Bone marrow (tissue), 2 donors: ENCODE measurements around the gene WDR55.
"Not testable (repeated sequence)": the region's sequence is repeated elsewhere in the genome, so short reads cannot be mapped to it uniquely, and the experiment has no call there.

Source experiments
- DNase-seq, 2 donors: peaks; one replicate each; lab custom pipeline; 2025; lab: John Stamatoyannopoulos, UW

WDR55 gene

GRCh38 chr5:140710899-140711552, 46.3 kb downstream of the WDR55 start:
- peak; percentile 81 to 95 for DNase-seq

GRCh38 chr5:140711794-140712193, 47.1 kb downstream of the WDR55 start:
- no peak for DNase-seq

GRCh38 chr5:140713562-140714094, 48.9 kb downstream of the WDR55 start:
- no peak for DNase-seq

GRCh38 chr5:140716238-140716637, 51.5 kb downstream of the WDR55 start:
- not testable (repeated sequence) for DNase-seq

- DNase-seq = no peak
Measured at GRCh38 chr5:140718266-140718592, 53.5 kb downstream of the WDR55 start.

- not testable (repeated sequence) for DNase-seq
Measured at GRCh38 chr5:140720738-140721137, 56.0 kb downstream of the WDR55 start.

- not testable (repeated sequence) for DNase-seq
Measured at GRCh38 chr5:140721395-140721794, 56.7 kb downstream of the WDR55 start.
